HG03159 (cell line): ENCODE data around the gene ARAP1.

Source experiments
- ATAC-seq: cut with Tn5 transposase; IDR thresholded peaks from one replicate; pipeline ENCODE4 v1.9.1; 2021; ENCODE audit warnings: mild to moderate bottlenecking, moderate library complexity; ENCODE audit not compliant: unreplicated experiment

ARAP1 gene

DNA sequence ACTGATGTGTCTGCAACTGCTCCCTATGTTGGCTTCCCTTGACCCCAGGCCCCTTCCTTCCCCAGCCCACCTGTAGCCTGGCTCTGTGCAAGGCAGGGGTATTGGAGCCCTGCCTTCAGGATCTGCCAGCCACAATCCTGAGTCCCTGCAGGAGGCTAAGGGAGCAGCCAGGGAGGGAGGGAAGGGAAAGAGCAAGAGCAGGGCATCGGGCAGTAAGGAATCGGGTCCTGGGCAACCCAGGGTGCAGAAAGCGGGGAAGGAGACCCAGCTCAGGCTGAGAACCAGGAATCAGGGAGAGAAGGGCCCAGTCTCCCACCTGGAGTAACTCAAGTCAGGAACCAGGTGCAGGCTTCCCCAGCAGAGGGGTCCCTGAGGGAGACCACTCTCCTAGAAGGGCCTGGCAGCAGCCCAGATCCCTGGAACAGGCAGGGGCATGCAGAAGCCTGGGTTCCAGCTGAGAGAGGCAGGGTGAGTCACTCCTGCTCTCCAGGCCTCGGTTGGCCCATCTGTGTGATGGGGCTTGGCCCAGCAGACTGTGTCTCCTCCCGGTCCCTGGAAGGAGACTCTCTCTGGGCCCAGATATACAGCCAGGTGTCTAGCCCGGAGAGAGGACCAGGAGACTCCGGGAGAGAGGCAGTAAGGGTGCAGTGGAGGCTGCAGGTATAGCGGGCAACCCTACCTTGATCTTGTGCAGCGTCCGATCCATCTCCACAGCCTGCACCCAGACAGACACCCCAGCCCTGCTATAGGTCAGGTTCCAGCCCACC lies 28.3 kb upstream of the ARAP1 start:
- no peak for ATAC-seq

DNA sequence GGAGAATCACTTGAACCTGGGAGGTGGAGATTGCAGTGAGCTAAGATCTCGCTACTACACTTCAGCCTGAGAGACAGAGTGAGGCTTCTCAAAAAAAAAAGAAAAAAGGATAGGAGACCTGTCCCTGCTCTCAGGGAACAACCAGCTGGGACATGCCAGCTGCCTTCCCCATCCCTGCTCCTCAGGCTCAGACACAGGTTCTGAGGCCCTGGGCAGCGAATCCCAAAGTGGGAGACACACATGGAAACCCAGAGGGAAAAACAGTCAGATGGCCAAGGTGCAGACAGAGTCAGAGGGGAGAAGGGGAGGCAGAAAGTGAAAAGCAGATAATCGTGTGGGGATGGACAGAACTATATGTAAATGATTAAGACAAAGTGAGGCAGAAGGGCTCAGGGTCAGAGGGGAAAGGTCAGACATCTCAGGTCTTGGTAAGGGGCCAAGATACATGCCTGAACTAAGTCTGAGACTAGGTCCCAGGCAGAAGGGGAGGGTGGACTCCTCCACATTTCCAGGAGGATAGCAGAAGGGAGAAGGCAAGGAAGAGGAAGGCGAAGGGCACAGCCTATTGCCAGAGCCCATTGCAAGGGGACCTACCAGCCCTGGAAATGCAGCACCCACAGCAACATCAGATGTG lies 27.4 kb upstream of the ARAP1 start:
- ATAC-seq = no peak

DNA sequence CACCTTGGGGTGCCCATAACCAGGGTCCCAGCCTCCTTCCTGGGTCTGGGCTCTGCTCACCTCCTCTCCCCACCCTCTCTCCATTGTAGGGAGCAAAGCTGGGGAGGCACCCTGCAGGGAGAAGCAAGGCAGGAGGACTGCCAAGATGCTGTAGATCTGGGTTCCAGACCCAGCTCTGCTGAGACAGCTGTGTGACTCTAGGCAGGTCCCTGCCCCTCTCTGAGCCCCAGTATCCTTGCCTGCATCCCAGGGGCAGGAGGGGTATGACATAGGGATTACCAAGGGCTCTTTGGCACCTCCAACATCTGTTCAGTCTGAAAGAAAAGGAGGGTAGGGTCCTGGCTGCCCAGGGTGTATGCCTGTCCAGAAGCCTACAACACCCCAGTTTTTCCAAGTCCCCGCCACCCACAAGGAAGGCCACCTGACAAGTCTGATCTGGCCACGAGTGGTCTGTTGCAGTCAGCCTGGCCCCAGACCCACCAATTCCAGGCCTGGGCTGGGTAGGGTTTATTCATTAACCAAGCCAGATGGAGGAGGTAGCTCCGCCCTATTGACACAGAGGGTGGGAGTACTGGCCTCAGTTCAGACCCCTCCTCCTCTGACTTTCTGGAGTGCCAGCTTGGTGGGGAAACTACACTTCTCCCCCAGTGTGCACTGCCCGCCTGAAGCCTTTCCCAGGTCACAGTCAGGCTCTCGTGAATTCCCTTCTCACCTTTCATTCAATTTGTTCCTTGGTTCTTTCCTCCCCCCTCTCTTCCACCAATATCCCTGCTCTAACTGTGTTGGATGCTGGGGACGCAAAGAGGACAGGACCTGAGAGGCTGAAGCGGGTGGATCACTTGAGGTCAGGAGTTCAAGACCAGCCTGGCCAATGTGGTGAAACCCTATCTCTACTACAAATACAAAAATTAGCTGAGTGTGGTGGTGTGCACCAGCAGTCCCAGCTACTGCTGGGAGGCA lies 26.6 kb upstream of the ARAP1 start:
- ATAC-seq = no peak

DNA sequence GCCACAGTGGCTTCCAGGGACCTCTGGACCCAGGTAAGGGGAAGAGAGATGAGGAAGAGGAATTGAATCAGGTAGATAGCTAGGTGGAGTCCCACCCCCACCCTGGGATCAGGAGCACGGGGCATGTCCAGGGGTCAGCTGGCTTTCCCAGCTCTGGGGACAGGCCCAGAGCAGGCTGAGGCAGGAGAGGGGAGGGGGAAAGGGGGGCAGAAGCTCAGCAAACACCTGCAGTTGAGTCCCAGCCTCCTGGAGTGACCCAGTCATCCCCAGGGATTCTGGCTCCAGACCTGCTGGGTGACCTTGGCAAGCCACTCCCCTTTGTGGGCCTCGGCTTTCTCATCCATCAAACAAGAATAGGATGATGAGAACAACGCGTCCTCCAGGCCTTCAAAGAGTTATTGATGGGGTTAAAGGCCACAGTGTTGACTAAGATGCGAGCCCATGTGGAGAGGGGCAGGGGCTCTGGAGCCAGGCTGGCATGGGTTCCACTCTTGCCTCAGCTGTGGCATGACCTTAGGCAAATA lies 25.6 kb upstream of the ARAP1 start:
- no peak for ATAC-seq

DNA sequence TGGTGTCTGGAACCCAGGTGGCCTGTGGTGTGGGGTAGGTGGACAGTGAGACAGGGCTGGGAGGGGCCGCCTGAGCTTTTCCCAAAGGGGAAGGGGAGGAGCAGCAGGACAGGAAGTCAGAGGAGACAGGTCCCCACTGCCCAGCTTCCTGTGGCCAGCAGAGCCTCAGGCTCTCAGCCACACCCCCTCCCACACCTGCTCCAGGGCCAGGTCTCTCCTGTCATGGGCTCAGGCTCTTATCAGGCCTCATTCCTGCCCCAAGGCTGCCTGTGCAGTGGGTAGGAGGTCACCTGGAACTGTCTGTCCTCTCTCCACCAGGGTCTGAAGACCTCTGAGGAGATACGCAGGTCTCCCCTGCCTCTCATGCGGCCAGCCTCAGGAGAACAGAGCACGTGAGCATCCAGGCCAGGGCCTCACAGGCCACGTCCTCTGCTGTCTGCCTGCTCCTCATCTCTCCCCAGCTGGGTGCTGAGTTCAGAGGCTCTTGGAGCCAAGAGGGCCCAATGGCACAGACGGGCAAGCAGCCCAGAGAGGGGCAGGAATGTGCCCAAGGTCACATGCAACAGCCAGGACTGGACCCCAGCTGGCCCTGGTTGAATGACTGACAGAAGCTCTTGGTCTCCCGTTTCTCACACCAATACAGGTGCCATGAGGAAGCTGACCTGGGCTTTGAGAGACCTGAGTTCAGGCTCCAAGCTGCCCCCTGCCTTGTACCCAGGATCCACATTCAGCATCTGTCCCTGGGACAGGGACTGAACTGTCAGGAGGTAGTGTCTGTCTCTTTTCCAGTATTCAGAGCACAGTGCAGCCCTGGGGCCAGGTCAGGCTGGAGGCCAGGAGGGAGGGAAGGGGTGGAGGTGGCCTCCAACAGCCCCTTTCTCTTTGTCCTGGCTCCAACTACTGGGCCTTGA lies 24.9 kb upstream of the ARAP1 start:
- no peak for ATAC-seq

DNA sequence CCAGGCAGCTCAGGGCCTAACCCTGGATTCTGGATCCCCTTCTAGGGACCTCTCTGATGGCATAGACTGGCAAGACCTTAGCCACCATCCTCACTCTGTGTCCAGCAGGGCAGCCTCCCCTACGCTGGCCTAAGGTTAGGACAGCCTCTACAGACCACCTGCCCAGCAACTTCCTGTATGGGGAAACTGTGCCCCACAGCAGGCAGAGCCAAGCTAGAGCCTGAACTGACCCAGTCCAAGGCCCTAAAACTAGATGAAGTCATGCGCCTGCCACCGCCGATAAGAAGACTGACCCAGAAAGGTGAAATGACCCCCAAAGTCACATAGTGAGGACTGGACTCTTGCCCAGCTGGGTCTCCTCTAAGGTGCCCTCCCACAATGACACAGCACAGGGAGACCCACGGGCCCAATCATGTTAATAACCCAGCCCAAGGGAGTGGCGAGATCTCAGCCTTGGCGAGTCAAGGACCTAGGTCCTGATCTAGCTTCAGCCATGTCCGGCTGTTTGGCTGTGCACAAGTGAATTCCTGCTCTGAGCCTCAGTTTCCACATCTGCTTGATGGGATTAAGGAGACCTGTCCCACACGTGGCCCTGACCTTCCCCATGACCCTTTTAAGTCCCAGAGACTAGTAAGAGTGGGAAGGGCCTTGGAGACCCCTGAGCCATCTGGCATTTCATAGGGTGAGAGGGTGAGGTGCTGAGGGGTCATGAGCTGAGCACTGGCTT lies 24.1 kb upstream of the ARAP1 start:
- ATAC-seq = no peak

DNA sequence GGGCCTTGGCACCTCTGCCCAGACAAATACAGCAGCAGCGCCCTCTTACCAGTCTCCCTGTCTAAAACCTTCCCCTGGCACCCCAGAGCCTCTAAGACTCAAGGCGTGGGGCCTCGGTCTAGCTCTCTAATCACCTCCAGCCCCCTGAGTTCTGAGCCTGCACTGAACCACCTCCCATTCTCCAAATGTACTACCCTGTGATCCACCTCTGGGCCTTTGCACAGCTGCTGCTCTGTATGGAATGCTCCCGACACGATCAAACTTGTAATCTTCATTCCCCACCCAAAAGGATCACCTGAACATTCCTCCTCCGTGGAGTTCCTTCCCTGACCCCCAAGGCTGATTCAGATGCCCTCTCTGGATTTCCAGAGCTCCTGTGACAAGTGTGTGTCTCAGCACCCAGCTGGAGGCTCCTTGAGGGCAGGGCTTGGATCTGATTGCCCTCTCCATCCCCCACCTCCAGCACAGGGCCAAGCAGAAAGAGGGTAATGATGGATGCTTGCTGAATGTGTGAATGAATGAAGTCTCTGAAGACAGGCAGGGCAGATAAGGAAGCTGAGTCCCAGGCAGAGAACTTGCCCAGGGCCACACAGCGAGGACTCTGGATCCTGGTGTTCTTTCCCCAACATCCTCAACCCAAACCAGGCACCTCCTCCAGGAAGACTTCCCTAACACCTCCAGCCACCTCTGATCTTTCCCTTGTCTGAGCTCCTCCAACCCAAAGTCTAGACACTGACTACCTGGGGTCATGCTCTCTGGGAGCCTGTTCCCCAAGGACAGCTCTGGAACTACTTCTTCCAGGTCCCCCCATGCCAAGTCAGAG lies 23.3 kb upstream of the ARAP1 start:
- ATAC-seq = no peak

DNA sequence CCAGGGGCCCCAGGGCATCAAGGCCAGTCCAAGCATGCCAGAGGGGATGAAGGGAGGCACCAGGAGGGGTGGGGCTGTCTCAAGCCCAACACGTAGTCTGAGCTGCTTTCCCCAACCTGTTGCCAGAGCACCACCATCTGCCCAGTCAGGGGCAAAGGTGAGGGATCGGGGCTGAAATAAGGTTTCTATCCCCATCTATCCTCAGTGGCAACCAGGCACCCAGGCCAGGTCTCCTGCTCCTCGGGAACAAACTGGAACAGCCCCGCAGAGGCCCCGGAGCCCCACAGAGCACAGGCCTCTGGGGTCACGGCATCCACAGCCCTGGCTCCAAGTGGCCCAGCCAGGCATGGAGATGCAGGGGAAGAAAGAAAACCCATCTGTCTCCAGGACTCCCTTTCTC lies 22.3 kb upstream of the ARAP1 start:
- ATAC-seq = no peak

DNA sequence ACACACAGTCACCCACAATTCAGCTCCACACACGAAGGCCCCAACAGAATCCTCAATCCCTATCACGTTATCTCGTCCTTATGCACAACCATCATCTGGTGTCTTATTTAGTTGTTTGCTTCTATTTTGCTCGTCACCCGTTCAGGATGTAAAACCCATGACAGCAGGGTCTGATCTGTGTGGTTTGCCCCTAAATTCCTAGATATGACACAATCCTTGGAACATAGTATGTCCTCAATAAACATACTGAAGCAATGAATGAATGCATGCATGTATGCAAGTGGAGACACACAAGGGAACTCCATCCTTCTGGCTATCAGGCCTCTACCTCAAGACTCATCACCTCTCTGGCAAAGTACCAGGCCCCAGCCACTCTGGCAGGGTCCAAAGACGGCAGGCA lies 21.5 kb upstream of the ARAP1 start:
- ATAC-seq = no peak

DNA sequence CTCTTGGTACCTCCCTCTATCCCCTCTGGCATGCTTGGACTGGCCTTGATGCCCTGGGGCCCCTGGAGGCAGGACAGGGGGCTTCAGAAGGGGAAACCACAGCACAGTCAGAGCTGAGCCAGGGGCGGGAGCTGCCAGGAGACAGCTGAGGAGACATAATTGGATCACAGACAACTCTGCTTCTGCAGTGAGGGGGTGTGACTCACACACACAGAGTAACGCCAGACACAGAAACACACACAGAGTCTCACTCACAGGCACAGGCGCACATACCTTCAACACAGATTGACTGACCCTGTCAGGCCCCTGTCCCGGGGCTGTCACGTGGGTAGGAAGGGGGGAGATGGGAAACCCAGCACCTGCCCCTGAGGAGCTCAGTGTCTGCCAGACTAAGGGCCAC lies 21.1 kb upstream of the ARAP1 start:
- ATAC-seq = no peak

DNA sequence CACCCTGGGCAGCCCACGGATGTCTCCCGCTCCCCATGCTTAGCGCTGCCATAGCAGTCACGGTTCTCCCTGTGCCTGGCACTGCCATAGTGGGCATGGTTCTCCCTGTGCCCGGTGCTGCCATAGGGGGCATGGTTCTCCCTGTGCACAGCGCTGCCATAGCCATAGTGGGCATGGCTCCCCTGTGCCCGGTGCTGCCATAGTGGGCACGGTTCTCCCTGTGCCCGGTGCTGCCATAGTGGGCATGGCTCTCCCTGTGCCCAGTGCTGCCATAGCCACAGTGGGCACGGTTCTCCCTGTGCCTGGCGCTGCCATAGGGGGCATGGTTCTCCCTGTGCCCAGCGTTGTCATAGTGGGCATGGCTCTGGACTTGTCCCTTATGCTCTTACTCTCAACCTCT lies 19.9 kb upstream of the ARAP1 start:
- ATAC-seq = no peak

DNA sequence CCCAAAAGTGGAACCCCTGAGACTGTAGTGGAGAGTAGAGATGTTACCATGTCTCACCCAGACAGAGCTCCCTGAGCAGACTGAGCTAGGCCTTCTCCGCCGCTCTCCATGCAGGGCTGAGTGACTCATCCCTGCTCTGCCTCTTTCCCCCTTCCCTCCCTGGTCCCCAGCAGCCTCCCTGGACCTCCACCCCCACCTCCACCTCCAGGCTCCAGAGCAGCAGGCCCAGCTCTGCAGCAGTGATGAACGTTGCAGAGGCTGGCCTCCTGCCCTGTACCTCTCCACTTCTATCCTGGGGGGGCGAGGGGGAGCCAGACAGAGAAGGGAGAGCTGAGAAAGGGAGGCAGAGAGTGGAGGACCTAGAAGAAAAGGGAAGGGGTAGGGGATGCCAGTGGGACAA lies 19.3 kb upstream of the ARAP1 start:
- no peak for ATAC-seq

DNA sequence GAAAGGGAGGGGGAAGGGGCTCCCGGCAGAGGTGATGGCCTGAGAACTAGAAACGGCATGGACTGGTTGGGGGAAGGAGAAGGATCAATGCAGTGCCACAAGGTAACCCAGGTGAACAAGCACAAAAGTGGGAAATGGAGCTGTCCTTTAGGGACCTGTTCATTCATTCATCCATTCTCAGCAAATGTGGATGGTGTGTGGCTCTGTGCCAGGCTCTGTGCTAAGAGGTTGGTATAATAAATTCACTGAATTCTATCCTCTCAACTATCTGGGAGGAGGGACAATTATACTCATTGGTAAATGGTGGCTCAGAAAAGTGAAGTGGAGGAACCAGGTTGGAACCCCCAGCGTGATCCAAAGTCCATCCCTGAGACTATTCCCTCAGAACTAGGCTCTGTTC lies 18.6 kb upstream of the ARAP1 start:
- no peak for ATAC-seq

DNA sequence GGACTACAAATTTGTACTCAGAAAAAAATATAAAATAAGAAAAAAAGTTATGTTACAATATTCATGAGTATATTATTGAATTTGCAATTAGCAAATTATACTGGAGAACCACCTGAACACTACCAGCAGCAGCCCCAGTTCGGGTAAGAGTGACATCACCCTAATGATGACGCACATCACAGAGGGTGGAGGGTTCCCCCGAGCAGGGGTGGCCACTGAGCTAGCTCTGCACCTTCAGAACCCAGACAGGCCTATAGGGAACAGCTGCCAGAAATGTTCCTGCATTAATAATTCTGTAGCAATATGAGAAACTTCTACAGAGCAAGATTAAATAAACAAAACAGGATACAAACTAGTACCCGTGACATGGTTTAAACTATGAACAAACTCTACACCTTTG lies 17.5 kb upstream of the ARAP1 start:
- no peak for ATAC-seq

DNA sequence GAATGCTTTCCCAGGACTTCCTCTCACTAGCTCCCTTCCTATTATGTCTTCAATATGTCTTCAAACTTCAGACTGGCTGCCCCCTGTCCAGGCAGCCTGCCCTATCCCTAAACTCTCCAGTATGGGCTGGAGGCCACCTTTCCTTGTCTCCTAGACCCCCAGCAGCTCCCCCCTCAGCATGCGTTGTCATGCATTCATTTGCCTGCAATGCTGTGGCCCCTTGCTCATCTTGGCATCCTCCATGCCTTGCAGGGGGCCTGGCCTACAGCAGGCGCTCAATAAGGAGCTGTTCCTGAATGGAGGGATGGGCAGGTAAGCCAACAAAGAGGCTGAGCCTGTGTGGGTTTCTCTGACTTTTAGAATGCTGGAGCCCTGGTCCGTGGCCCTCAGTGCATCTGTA lies 16.4 kb upstream of the ARAP1 start:
- ATAC-seq = no peak

DNA sequence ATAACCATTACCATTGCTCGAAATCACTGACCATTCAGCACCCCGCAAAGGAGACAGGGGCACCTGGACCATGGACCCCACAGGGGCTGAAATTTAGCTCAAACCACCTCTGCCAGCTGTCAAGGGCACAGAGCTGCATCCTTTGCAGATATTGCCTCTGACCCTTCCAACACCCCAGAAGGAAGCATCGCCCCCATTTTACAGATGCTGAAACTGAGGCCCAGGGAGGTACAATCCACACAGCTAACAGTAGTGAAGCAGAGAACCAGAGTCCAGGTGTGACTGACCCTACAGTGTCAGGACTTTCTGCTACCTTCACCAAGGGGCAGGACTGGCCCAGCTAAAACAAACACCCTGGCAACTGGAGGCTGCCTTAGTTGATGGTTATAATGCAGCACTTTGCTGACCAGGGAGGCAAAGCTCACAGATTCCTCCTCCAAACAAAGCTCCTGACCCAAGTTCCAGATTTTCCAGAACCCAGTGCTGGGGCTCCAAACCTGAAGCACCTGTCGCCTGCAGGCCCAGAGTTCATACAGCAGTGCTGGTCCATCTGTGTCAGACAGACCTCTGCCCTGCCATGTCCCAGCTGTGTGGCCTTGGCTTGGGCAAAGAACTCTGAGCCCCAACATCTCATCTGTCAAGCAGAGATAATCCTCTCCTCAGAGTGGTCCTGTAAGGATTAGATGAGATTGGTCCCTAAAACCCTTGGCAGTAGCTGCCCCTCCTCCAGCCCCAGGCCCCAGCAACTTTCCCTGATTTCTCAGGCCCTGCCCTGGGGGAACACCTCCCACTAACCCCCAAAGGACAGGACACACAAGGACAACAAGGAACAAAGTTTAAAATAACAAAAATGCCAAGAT lies 15.2 kb upstream of the ARAP1 start:
- no peak for ATAC-seq

DNA sequence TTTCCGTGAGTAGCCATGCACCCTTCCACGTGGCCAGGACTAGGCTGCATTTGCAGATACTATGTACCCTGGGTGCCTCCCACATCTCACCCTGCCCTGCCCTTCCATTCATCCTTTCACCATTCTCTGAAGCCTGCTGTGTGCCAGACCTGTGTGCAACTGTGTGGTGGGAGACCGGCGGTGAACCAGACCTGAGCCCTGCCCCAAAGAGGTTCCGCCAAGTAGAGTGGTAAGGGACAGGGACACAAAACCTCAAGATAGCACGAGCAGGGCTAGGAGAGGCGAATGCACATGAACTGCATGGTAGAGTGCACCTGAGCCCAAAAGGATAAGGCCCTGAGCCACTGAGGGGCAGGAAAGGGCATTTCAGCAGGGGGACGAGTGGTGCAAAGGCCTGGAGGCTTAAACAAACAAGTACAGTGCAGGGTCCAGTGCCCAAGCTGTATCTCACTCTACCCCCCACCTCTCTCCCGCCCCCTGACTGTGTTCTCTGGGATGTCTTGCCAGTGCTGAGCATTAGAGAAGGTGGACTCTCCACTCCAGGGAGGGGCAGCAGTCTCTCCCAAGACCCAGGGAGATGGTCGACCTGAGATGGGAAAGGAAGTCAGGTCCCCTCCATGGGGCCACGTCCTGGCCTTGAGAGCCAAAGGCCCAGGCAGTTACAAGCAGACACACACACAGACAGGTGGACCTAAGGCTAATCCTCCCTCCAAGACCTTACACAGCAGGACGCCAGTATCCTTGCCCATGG lies 14.1 kb upstream of the ARAP1 start:
- ATAC-seq = no peak
